Fibroblast of skin of left quadriceps (primary cell): Measurements from ENCODE around the gene SPDYA.
"Not testable (repeated sequence)": the region's sequence is repeated elsewhere in the genome, so short reads cannot be mapped to it uniquely, and the experiment has no call there.

Source experiments
- DNase-seq, 2 experiments: peaks; one replicate each; pipeline ENCODE4 v3.0.0-alpha.2; 2013; ENCODE audit warnings: low read depth in 2 of 2

The SPDYA gene

DNA sequence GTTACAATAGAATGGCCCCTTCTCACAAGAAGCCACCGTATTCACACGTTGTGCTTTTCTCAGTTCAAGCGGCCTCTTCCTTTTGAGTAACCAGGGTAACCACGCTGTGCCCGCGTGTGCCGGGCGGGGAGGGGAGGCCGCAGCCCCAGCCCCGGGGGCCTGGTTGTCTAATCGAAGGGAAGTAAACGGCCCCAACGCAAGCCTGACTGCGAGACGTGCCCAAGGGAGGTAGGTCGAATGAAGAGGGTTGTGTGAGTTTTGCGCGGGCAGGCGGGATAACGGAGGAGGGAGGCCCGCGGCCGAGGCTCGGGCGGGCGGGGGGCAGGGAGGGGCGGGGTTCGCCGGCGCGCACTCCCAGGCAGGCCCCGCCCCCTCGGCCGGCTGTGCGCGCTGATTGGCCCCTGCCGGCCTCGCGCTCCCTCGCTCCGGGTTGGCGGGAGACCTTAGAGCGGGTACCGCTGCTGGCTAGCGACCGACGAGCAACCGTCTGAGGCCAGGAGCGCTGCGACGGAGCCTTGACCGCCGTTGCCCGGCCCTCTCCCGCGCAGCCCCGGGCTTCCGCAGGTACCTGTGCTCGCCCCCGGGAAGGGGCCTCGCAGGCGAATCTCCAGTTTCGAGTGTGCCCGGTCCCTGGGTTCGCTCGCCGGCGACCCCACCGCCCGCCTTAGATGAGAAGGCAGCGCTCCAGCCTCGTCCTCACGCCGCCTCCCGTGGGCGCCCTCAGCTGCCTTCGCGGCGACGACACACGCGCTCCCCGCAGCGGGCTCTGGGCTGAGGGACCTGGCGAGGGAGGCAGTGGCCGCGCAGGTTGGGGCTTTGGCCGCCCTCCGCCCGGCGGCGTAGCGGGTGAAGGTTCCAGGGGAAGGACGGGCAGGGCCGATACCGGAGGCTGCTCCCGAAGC lies at the start of gene SPDYA:
SPDYA (plus strand) TSS at position 451 of the 902 bp plus-strand sequence. CDS start 5,181 bp downstream, outside the sequence.
- peak in 1 of 2 experiments; percentile 29 for DNase-seq

DNA sequence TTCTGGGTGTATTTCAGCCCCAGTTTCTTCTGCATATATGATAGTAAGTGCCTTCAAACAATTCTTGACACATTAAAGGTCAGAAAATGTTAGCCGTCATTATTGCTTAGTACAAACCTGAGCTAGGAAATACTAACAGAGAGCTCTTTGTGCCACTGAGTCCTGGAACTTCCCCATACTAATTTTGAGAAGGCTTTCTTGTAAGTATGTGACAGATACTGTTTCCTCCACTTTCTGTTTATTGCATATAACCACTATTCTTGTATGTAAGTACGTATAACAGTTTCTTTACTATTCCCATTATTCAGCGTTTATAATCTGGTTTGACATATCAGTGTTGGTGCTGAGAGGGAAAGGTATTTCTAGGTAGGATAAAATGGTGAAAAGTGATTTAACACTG lies 49.2 kb upstream of the SPDYA start:
- no peak for DNase-seq

DNA sequence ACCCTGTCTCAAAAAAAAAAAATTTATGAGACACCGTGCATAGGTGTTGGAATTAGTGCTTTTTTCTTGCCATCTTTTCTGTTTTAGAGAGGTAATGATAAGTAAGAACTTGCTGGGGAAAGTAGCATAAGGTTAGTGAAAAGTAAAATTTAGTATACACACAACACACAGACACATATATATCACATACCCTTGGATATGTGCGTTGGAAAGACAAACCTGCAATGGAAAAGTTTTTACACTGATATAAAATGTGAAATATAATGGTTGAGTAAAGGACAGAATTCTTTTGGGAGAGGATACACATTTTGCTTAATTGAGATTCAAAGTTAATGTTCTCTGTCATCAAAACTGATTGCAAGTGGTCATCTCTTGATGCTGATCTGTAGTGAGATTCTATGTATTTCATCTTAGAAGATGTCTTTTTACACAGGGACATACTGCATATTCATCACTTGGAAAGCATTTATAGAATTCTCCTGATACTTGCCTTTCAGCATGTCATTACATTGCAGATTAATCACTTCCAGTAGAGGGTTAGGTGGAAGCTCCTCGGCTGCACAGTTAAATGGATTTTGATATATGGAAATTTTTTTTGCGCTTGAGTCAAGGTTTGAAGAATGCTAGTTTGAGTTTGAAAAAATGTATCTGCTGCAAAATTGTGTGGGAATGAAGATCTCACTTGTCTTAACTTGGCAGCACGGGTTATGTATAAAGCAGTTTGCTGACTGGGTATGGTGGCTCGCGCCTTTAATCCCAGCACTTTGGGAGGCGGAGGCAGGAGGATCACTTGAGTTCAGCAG lies 45.5 kb upstream of the SPDYA start:
- peak; percentile 84 to 88 for DNase-seq

GRCh38 chr2:28766070-28766469 lies 44.6 kb upstream of the SPDYA start:
- DNase-seq: no peak

DNA sequence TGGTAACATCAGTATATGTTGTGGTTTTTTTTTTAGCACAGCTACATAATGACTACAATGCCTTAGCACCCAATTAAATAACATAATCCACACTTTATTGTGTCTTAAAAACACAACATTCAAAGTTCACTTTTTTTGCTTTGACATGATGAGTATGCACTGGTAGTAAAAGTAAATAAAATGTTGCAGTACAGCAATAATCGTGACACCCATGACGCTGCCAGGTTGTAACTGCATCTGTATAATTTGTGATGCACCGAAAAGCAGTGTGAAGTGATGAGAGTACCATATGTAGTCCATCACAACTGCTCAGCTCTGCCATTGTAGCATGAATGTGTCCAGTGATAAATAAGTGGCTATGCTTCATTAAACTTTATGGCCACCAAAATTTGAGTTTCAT lies 43.3 kb upstream of the SPDYA start:
- no peak for DNase-seq

- no peak for DNase-seq
These were observed 42.2 kb upstream of the SPDYA start for GRCh38 chr2:28768422-28768821.

DNA sequence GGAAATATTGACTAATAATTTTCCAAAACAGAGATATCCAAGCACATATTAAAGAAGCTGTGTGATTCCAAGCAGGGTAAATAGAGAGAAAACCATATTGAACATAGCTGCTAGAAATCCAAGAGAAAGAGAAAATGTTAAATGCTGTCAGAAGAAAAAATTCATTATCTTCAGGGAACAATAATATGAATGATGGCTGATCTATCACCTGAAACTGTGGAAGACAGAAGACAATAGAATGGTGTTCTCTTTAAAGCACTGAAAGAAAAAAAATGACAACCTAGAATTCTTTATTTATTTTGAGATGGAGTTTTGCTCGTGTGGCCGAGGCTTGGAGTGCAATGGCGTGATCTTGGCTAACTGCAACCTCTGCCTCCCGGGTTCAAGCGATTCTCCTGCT lies 41.7 kb upstream of the SPDYA start:
- DNase-seq: no peak

- no peak for DNase-seq
These were observed 38.3 kb upstream of the SPDYA start for GRCh38 chr2:28772351-28772750.

- no peak for DNase-seq
These were observed 34.2 kb upstream of the SPDYA start for GRCh38 chr2:28776471-28776870.

- DNase-seq: no peak
These were observed 32.2 kb upstream of the SPDYA start for GRCh38 chr2:28778392-28778791.

DNA sequence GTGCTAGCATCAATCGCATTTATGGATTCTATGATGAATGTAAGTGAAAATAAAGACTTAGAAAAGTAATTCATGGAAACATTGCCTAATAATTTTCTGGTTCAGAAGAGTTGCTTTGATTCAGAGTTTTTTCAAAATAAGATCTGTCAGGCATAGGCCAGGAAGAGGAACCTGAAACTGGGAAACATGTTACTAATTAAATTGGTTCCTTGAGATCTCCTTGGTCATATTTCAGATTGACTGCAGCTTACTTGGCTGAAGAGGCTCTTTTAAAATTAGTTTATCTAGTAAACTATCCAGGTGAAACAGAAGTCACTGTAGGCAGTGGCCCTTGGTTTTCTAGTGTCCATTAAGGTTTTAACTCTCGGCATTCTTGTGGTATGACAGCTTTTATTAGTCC lies 31.6 kb upstream of the SPDYA start:
- no peak for DNase-seq

- DNase-seq: no peak
These were observed 30.1 kb upstream of the SPDYA start for GRCh38 chr2:28780496-28780895.

GRCh38 chr2:28782423-28782822 lies 28.2 kb upstream of the SPDYA start:
- no peak for DNase-seq

DNA sequence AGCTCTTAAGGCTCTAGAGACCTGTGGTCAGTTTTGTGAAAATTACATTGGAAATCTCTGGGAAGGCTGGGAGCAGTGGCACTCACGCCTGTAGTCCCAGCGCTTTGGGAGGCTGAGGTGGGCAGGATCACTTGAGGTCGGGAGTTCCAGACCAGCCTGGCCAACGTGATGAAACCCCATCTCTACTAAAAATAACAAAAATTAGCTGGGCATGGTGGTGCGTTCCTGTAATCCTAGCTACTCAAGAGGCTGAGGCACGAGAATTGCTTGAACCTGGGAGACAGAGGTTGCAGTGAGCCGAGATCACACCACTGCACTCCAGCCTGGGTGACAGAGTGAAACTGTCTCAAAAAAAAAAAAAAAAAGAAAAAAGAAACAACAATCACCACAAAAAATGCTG lies 26.1 kb upstream of the SPDYA start:
- not testable (repeated sequence) for DNase-seq

DNA sequence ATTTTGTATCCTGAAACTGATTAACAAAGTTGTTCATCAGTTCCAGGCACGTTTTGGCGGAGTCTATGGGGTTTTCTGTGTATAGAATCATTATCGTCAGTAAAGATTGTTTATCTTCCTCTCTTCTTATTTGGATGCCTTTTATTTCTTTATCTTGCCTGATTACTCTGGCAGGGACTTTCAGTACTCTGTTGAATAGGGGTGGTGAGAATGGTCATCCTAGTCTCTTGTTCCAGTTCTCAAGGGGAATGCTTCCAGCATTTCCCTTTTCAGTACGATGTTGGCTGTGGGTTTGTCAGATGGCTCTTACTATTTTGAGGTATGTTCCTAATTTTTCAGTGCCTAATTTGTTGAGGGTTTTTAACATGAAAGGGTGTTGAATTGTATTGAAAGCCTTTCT lies 14.0 kb upstream of the SPDYA start:
- no peak for DNase-seq

- DNase-seq: no peak
These were observed 8.9 kb upstream of the SPDYA start for GRCh38 chr2:28801726-28802125.

- DNase-seq: peak in 1 of 2 experiments; percentile 17
These were observed 7.6 kb upstream of the SPDYA start for GRCh38 chr2:28802975-28803429.

DNA sequence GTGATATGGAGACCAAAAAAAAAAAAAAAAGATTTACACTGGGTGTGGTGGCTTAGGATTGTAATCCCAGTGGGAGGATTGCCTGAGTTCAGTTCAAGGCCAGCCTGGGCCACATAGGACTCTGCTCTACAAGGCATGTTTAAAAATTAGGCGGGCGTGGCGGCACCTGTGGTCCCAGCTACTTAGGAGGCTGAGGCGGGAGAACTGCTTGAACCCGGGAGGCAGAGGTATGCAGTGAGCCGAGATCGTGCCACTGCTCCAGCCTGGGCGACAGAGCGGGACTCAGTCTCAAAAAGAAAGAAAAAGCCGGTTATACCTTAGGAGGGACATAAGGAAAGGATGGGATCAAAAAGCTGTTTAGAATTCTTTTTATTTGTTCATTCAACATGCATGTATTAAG lies 707 bp upstream of the SPDYA start:
- DNase-seq: no peak

- DNase-seq: no peak
These were observed 7.4 kb downstream of the SPDYA start for GRCh38 chr2:28818053-28818452.

- DNase-seq: peak in 1 of 2 experiments; percentile 18
These were observed 10.8 kb downstream of the SPDYA start for GRCh38 chr2:28821295-28821958.

- no peak for DNase-seq
These were observed 11.4 kb downstream of the SPDYA start for GRCh38 chr2:28822036-28822435.

DNA sequence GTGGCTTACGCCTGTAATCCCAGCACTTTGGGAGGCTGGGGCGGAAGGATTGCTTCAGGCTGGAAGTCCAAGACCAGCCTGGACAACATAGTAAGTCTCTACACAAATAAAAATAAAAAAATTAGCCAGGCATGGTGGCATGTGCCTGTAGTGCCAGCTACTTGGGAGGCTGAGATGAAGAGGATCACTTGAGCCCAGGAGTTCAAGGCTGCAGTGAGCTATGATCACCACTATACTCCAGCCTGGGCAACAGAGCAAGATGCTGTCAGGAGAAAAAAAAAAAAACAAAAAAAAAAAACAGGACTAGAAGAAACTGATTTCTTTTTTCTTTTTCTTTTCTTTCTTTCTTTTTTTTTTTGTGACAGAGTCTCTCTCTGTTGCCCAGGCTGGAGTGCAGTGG lies 13.6 kb downstream of the SPDYA start:
- no peak for DNase-seq
